HCT116 (cell line): ENCODE data around the gene SLC35E4. TPM values are rescaled to one million over a fixed set of nuclear protein-coding genes. Genes with fewer than 3 reads are reported as not detected.

Experiments used
- ATAC-seq: fragments of 200-7000 bp; cut with Tn5 transposase; 2 replicates; pipeline ENCODE4 v1.9.1; 2020; ENCODE audit warnings: mild to moderate bottlenecking, moderate library complexity
- BruUV-seq: library from RNA; stranded (reverse); fragments of 400-500 nt; replicated peaks from 2 replicates; lab custom pipeline; 2021; lab: Mats Ljungman, UMichigan
- CTCF ChIA-PET: fragments of 300-600 bp; sonication (Branson Sonifier 250); formaldehyde crosslinking; loops from one replicate; lab custom pipeline; 2021; ENCODE audit warnings: antibody characterized with exemption; lab: Charles Lee
- POLR2A ChIA-PET: fragments of 300-600, 350-600 bp; sonication (Branson Sonifier 250); formaldehyde crosslinking; loops from one replicate; lab custom pipeline; 2021; ENCODE audit warnings: antibody characterized with exemption; lab: Charles Lee
- RAD21 ChIA-PET, 2 experiments: fragments of 300-600 bp; sonication (Branson Sonifier 250); formaldehyde crosslinking; loops; one replicate each; lab custom pipeline; 2023; ENCODE audit warnings: low total read pairs in 2 of 2; ENCODE audit not compliant: uncharacterized antibody in 2 of 2, unreplicated experiment in 2 of 2, low non-redundant PET in 1 of 2; lab: Charles Lee
- DNase-seq: peaks from one replicate; pipeline ENCODE4 v3.0.0-alpha.2; 2010; ENCODE audit warnings: low read depth, low spot score
- H2AFZ ChIP-seq: fragments of 200-600 bp; shearing (Covaris generic), sonication (generic); 2 replicates; pipeline ENCODE4 v1.6.1; 2017; ENCODE audit warnings: low read depth, mixed run types, mixed read lengths, antibody characterized with exemption, low read length; ENCODE audit not compliant: poor library complexity, severe bottlenecking
- H3K27ac ChIP-seq: 2 replicates; pipeline ENCODE4 v1.5.1; 2012; ENCODE audit warnings: low read depth, low read length
- H3K27me3 ChIP-seq: fragments of 200-600 bp; sonication (generic); 2 replicates; pipeline ENCODE4 v1.6.1; 2016; ENCODE audit warnings: mixed run types, low read length, mixed read lengths; ENCODE audit not compliant: insufficient read depth
- H3K36me3 ChIP-seq, 2 experiments: fragments of 200-500 bp in 1 of 2; fragments of 200-600 bp in 1 of 2; sonication (Bioruptor generic) in 1 of 2; sonication (generic) in 1 of 2; 2 replicates each; pipeline versions ENCODE4 v1.5.1 to v1.6.1; 2014 to 2016; ENCODE audit warnings: low read length in 2 of 2, inconsistent platforms in 1 of 2, mixed read lengths in 1 of 2, mixed run types in 1 of 2; ENCODE audit not compliant: insufficient read depth in 2 of 2, control insufficient read depth in 1 of 2
- H3K4me1 ChIP-seq, 2 experiments: fragments of 200-600 bp in 1 of 2; sonication (generic) in 1 of 2; 2 replicates each; pipeline versions ENCODE4 v1.5.1 to v1.6.1; 2012 to 2017; ENCODE audit warnings: low read length in 2 of 2, inconsistent platforms in 1 of 2, mild to moderate bottlenecking in 1 of 2, mixed read lengths in 1 of 2, mixed run types in 1 of 2, moderate library complexity in 1 of 2; ENCODE audit not compliant: insufficient read depth in 2 of 2, control insufficient read depth in 1 of 2
- H3K4me2 ChIP-seq: fragments of 200-600 bp; sonication (generic); 2 replicates; pipeline ENCODE4 v1.6.1; 2017; ENCODE audit warnings: mixed run types, low read length, mixed read lengths
- H3K4me3 ChIP-seq, 2 experiments: fragments of 200-600 bp in 1 of 2; sonication (generic) in 1 of 2; replicated peaks in 1 of 2; 2 replicates each; pipeline ENCODE4 v1.5.1; 2011 to 2016; ENCODE audit warnings: low read length in 2 of 2, control low read depth in 1 of 2, low read depth in 1 of 2, mild to moderate bottlenecking in 1 of 2, mixed read lengths in 1 of 2, mixed run types in 1 of 2
- H3K79me2 ChIP-seq: fragments of 200-600 bp; sonication (generic); 2 replicates; pipeline ENCODE4 v1.6.1; 2017; ENCODE audit warnings: mild to moderate bottlenecking, mixed run types, low read length, moderate library complexity, mixed read lengths; ENCODE audit not compliant: insufficient read depth
- H3K9ac ChIP-seq: fragments of 200-600 bp; sonication (generic); 2 replicates; pipeline ENCODE4 v1.6.1; 2016; ENCODE audit warnings: low read length, mixed read lengths
- H3K9me2 ChIP-seq: fragments of 200-600 bp; sonication (generic), shearing (Covaris generic); 2 replicates; pipeline ENCODE4 v1.6.1; 2017; ENCODE audit warnings: mixed run types, mild to moderate bottlenecking, moderate library complexity; ENCODE audit not compliant: insufficient read depth
- H3K9me3 ChIP-seq, 2 experiments: fragments of 200-500 bp in 1 of 2; fragments of 200-600 bp in 1 of 2; sonication (Bioruptor generic) in 1 of 2; sonication (generic) in 1 of 2; 2 replicates each; pipeline ENCODE4 v1.6.1; 2014 to 2017; ENCODE audit warnings: low read length in 2 of 2, mixed read lengths in 2 of 2, inconsistent platforms in 1 of 2, low read depth in 1 of 2, mild to moderate bottlenecking in 1 of 2, mixed run types in 1 of 2, moderate library complexity in 1 of 2; ENCODE audit not compliant: control insufficient read depth in 1 of 2, insufficient read depth in 1 of 2
- H4K20me1 ChIP-seq: fragments of 200-600 bp; sonication (generic), shearing (Covaris generic); 2 replicates; pipeline ENCODE4 v1.6.1; 2017; ENCODE audit warnings: mixed run types, mild to moderate bottlenecking, moderate library complexity; ENCODE audit not compliant: insufficient read depth
- ATF3 ChIP-seq: IDR thresholded peaks from 2 replicates; pipeline ENCODE4 v1.6.1; 2012
- CEBPB ChIP-seq: IDR thresholded peaks from 2 replicates; pipeline ENCODE4 v1.6.1; 2012; ENCODE audit warnings: low read depth
- EGR1 ChIP-seq: IDR thresholded peaks from 2 replicates; pipeline ENCODE4 v1.6.1; 2012; ENCODE audit warnings: low read depth
- ELF1 ChIP-seq: IDR thresholded peaks from 2 replicates; pipeline ENCODE4 v1.6.1; 2012; ENCODE audit warnings: low read depth, borderline replicate concordance
- EZH2 ChIP-seq: fragments of 200-600 bp; sonication (generic); IDR thresholded peaks from 2 replicates; pipeline ENCODE4 v1.6.1; 2017; ENCODE audit warnings: antibody characterized with exemption, mixed run types
- JUND ChIP-seq: IDR thresholded peaks from 2 replicates; pipeline ENCODE4 v1.6.1; 2012
- MAX ChIP-seq: IDR thresholded peaks from 2 replicates; pipeline ENCODE4 v1.6.1; 2012
- POLR2AphosphoS5 ChIP-seq: IDR thresholded peaks from 2 replicates; pipeline ENCODE4 v1.6.1; 2011; ENCODE audit warnings: mild to moderate bottlenecking, low read depth, low read length, moderate library complexity
- RAD21 ChIP-seq: IDR thresholded peaks from 2 replicates; pipeline ENCODE4 v1.6.1; 2012; ENCODE audit warnings: low read depth, mild to moderate bottlenecking
- SRF ChIP-seq: IDR thresholded peaks from 2 replicates; pipeline ENCODE4 v1.6.1; 2012; ENCODE audit warnings: low read depth
- TCF7L2 ChIP-seq: IDR thresholded peaks from 2 replicates; pipeline ENCODE4 v1.7.0; 2011; ENCODE audit warnings: borderline replicate concordance, inconsistent platforms; ENCODE audit not compliant: insufficient read depth, insufficient read length; ENCODE audit errors: extremely low read depth
- YY1 ChIP-seq: IDR thresholded peaks from 2 replicates; pipeline ENCODE4 v1.6.1; 2011; ENCODE audit warnings: low read length, low read depth, moderate library complexity, mild to moderate bottlenecking; ENCODE audit not compliant: insufficient replicate concordance; ENCODE audit errors: extremely low read depth
- ZBTB33 ChIP-seq: IDR thresholded peaks from 2 replicates; pipeline ENCODE4 v1.6.1; 2011; ENCODE audit warnings: mild to moderate bottlenecking, low read length, moderate library complexity; ENCODE audit not compliant: insufficient replicate concordance; ENCODE audit errors: extremely low read depth
- ZFX ChIP-seq: fragments of 450-650 bp; IDR thresholded peaks from 2 replicates; pipeline ENCODE4 v1.6.1; 2017
- ZNF274 ChIP-seq: fragments of 200-500 bp; sonication (Bioruptor generic); IDR thresholded peaks from 2 replicates; pipeline ENCODE4 v1.6.1; 2014; ENCODE audit warnings: mild to moderate bottlenecking, low read depth, low read length, inconsistent platforms
- intact Hi-C: fragments of 100-400 bp; cut with micrococcal nuclease; formaldehyde crosslinking; loops from 2 replicates; pipeline ENCODE4 v1.10.0; 2022
- total RNA-seq: library from RNA; stranded (reverse); gene quantifications from one replicate; pipeline ENCODE4 v1.2.1, GENCODE V29; 2021; ENCODE audit not compliant: unreplicated experiment

The SLC35E4 gene
- total RNA-seq, 1 experiment from 2014 or later: 6.2 TPM

GRCh38 chr22:30655532-30655931 lies 20.0 kb downstream of the SLC35E4 start (continued):
- no peak for TF ChIP-seq MAX
- no peak for TF ChIP-seq POLR2AphosphoS5
- no peak for TF ChIP-seq TCF7L2
- TF ChIP-seq SRF: no peak
- TF ChIP-seq CEBPB: no peak

- BruUV-seq: no TSS peak
- POLR2A ChIA-PET: no interaction called here
- intact Hi-C loops: no loop called here
- Histone ChIP-seq H3K36me3 (peaks cover 0 to 4% of the 10 kb centered on the region in 2 experiments; a peak in 2 of 4 replicates), H4K20me1 (no peaks in the 10 kb centered on the region), H3K27ac (no peak overlapping the region), H3K9ac (no peak overlapping the region), H3K27me3 (no peaks in the 10 kb centered on the region), H3K4me3 (no peak overlapping the region), H3K4me2 (no peak overlapping the region), H3K9me3 (no peaks in the 10 kb centered on the region), H3K9me2 (no peaks in the 10 kb centered on the region), H3K4me1 (peaks cover 5 to 6% of the 10 kb centered on the region in 2 experiments; a peak in 3 of 4 replicates), H3K79me2 (no peaks in the 10 kb centered on the region), H2AFZ (no peak overlapping the region)
- RAD21 ChIA-PET: no interaction called here
- no peak for DNase-seq
- no peak for TF ChIP-seq ZFX
- no peak for TF ChIP-seq ATF3
- CTCF ChIA-PET: interaction anchor here (0.7 kb wide), 1 partner anchor 12 kb away, joined by 3 read pairs; no protein-coding TSS in a partner anchor
- ATAC-seq: no peak
These were observed 26.5 kb downstream of the SLC35E4 start for GRCh38 chr22:30662040-30662439.

- ChIA-PET POLR2A (no interaction called here), CTCF (no interaction called here), RAD21 (no interaction called here)
- Histone ChIP-seq H3K4me3 (no peak overlapping the region), H3K27ac (no peak overlapping the region), H4K20me1 (no peaks in the 10 kb centered on the region), H3K4me2 (no peak overlapping the region), H3K9me3 (no peaks in the 10 kb centered on the region), H3K36me3 (peaks cover 0 to 4% of the 10 kb centered on the region in 2 experiments; a peak in 2 of 4 replicates), H2AFZ (no peak overlapping the region), H3K9ac (no peak overlapping the region), H3K4me1 (peaks cover 13 to 24% of the 10 kb centered on the region in 2 experiments), H3K79me2 (no peaks in the 10 kb centered on the region), H3K9me2 (no peaks in the 10 kb centered on the region), H3K27me3 (no peaks in the 10 kb centered on the region)
- DNase-seq: no peak
- ATAC-seq: no peak
- intact Hi-C loops: no loop called here
- no TSS peak for BruUV-seq
- TF ChIP-seq EZH2 (no peak), ZNF274 (no peak), MAX (no peak), ELF1 (no peak), POLR2AphosphoS5 (no peak), ZBTB33 (no peak), EGR1 (no peak), YY1 (no peak), CEBPB (no peak), RAD21 (no peak), JUND (no peak)
These were observed 29.2 kb downstream of the SLC35E4 start for GRCh38 chr22:30664798-30665197.
